HG03520 (cell line): ENCODE data around the gene MAP3K20.
A peak's percentile ranks its signal among the peaks of the same experiment; 100 is the strongest.
"Not testable (repeated sequence)": the region's sequence is repeated elsewhere in the genome, so short reads cannot be mapped to it uniquely, and the experiment has no call there.

Experiments used
- ATAC-seq: cut with Tn5 transposase; IDR thresholded peaks from one replicate; pipeline ENCODE4 v1.9.1; 2021; ENCODE audit warnings: mild to moderate bottlenecking, moderate library complexity; ENCODE audit not compliant: unreplicated experiment

The MAP3K20 gene

GRCh38 chr2:173264151-173264550 is 188.5 kb downstream of the MAP3K20 start:
- no peak for ATAC-seq

- ATAC-seq, result peak; percentile 99
These were observed 189.1 kb downstream of the MAP3K20 start for GRCh38 chr2:173264603-173265366.

- ATAC-seq, result no peak
These were observed 195.5 kb downstream of the MAP3K20 start for GRCh38 chr2:173271135-173271534.

GRCh38 chr2:173271825-173272224 is 196.2 kb downstream of the MAP3K20 start:
- ATAC-seq, result no peak

- ATAC-seq, result no peak
These were observed 197.2 kb downstream of the MAP3K20 start for GRCh38 chr2:173272849-173273248.

GRCh38 chr2:173278794-173279526 is 203.3 kb downstream of the MAP3K20 start:
- no peak for ATAC-seq

GRCh38 chr2:173279527-173279868 is 203.9 kb downstream of the MAP3K20 start:
- ATAC-seq, result no peak

- ATAC-seq, result no peak
These were observed 205.2 kb downstream of the MAP3K20 start for GRCh38 chr2:173280853-173281252.

- ATAC-seq, result not testable (repeated sequence)
These were observed 206.3 kb downstream of the MAP3K20 start for GRCh38 chr2:173281898-173282297.

GRCh38 chr2:173282795-173283545 is 207.3 kb downstream of the MAP3K20 start:
- ATAC-seq, result no peak

GRCh38 chr2:173286153-173286809 is 210.6 kb downstream of the MAP3K20 start:
- ATAC-seq, result peak; percentile 81

- no peak for ATAC-seq
These were observed 211.9 kb downstream of the MAP3K20 start for GRCh38 chr2:173287594-173287993.

- no peak for ATAC-seq
These were observed 212.9 kb downstream of the MAP3K20 start for GRCh38 chr2:173288561-173288960.

- no peak for ATAC-seq
These were observed 214.4 kb downstream of the MAP3K20 start for GRCh38 chr2:173290046-173290445.

- no peak for ATAC-seq
These were observed 214.9 kb downstream of the MAP3K20 start for GRCh38 chr2:173290518-173290917.

- no peak for ATAC-seq
These were observed 215.8 kb downstream of the MAP3K20 start for GRCh38 chr2:173291412-173291811.

GRCh38 chr2:173296235-173296634 is 220.6 kb downstream of the MAP3K20 start:
- ATAC-seq, result no peak

GRCh38 chr2:173298536-173299097 is 223.0 kb downstream of the MAP3K20 start:
- ATAC-seq, result no peak

GRCh38 chr2:173299764-173300163 is 224.1 kb downstream of the MAP3K20 start:
- no peak for ATAC-seq

- no peak for ATAC-seq
These were observed 224.8 kb downstream of the MAP3K20 start for GRCh38 chr2:173300458-173300857.

- ATAC-seq, result not testable (repeated sequence)
These were observed 225.9 kb downstream of the MAP3K20 start for GRCh38 chr2:173301549-173301948.
